ENCODE results near the gene ZNF808.
"Not testable (repeated sequence)": the region's sequence is repeated elsewhere in the genome, so short reads cannot be mapped to it uniquely, and the experiment has no call there.

ZNF808 gene

GRCh38 chr19:52516191-52516590 is 11.3 kb upstream of the ZNF808 start:
- Histone ChIP-seq H3K9me2 (replicated peaks; ENCODE audit: insufficient read depth, low read length) (no peaks in the 10 kb centered on the region), H3K4me2 (ENCODE audit: low read depth, low read length, poor library complexity, severe bottlenecking) (no peak overlapping the region), H3K4me3 (ENCODE audit: insufficient read depth, low read length, poor library complexity, severe bottlenecking) (no peak overlapping the region), H4K20me1 (ENCODE audit: low read depth, low read length) (no peaks in the 10 kb centered on the region), H3K9ac (ENCODE audit: low read length) (no peak overlapping the region), H2AFZ (ENCODE audit: low read depth, low read length, severe bottlenecking) (no peak overlapping the region), H3K79me2 (ENCODE audit: insufficient read depth, low read length) (no peaks in the 10 kb centered on the region), H3K27ac (ENCODE audit: low read depth, low read length) (no peak overlapping the region), H3K27me3 (ENCODE audit: low read length) (no peaks in the 10 kb centered on the region), H3K9me3 (ENCODE audit: insufficient read depth, low read length) (peaks cover 4% of the 10 kb centered on the region; the same call in 1 of the 2 replicates), H3K36me3 (ENCODE audit: low read length) (no peaks in the 10 kb centered on the region), H3F3A (ENCODE audit: insufficient read depth) (no peaks in the 10 kb centered on the region)
- TF ChIP-seq EZH2phosphoT487 (conservative IDR thresholded peaks at IDR 0.05; ENCODE audit: low read length) (no peak), CTCF (IDR thresholded peaks at IDR 0.05; ENCODE audit: insufficient read depth, low read length, poor library complexity, severe bottlenecking) (no peak)

GRCh38 chr19:52518646-52519045 is 8.8 kb upstream of the ZNF808 start:
- no peaks in the 10 kb centered on the region for H3K79me2 ChIP-seq (ENCODE audit: insufficient read depth, low read length)
- H2AFZ ChIP-seq (ENCODE audit: low read depth, low read length, severe bottlenecking): no peak overlapping the region
- H3F3A ChIP-seq (ENCODE audit: insufficient read depth): no peaks in the 10 kb centered on the region
- TF ChIP-seq EZH2phosphoT487 (conservative IDR thresholded peaks at IDR 0.05; ENCODE audit: low read length): no peak
- no peak for TF ChIP-seq CTCF (IDR thresholded peaks at IDR 0.05; ENCODE audit: insufficient read depth, low read length, poor library complexity, severe bottlenecking)
- no peaks in the 10 kb centered on the region for H4K20me1 ChIP-seq (ENCODE audit: low read depth, low read length)
- H3K9ac ChIP-seq (ENCODE audit: low read length): no peak overlapping the region
- 0 out of 2 replicates have a peak, but pooled peaks cover 5% of the 10 kb centered on the region for H3K9me3 ChIP-seq (ENCODE audit: insufficient read depth, low read length)
- no peak overlapping the region for H3K27ac ChIP-seq (ENCODE audit: low read depth, low read length)
- H3K36me3 ChIP-seq (ENCODE audit: low read length): no peaks in the 10 kb centered on the region
- no peaks in the 10 kb centered on the region for H3K27me3 ChIP-seq (ENCODE audit: low read length)
- no peak overlapping the region for H3K4me3 ChIP-seq (ENCODE audit: insufficient read depth, low read length, poor library complexity, severe bottlenecking)
- no peaks in the 10 kb centered on the region for H3K9me2 ChIP-seq (replicated peaks; ENCODE audit: insufficient read depth, low read length)
- H3K4me2 ChIP-seq (ENCODE audit: low read depth, low read length, poor library complexity, severe bottlenecking): no peak overlapping the region

GRCh38 chr19:52519175-52519574 is 8.3 kb upstream of the ZNF808 start:
- H3K27me3 ChIP-seq (ENCODE audit: low read length); H3K36me3 ChIP-seq (ENCODE audit: low read length); H3K4me3 ChIP-seq (ENCODE audit: insufficient read depth, low read length, poor library complexity, severe bottlenecking); H3K4me2 ChIP-seq (ENCODE audit: low read depth, low read length, poor library complexity, severe bottlenecking); H3K9me2 ChIP-seq (replicated peaks; ENCODE audit: insufficient read depth, low read length); H3F3A ChIP-seq (ENCODE audit: insufficient read depth); H3K79me2 ChIP-seq (ENCODE audit: insufficient read depth, low read length); H4K20me1 ChIP-seq (ENCODE audit: low read depth, low read length); H2AFZ ChIP-seq (ENCODE audit: low read depth, low read length, severe bottlenecking); H3K27ac ChIP-seq (ENCODE audit: low read depth, low read length); H3K9ac ChIP-seq (ENCODE audit: low read length); H3K9me3 ChIP-seq (ENCODE audit: insufficient read depth, low read length): not testable (repeated sequence)

- H4K20me1 ChIP-seq (ENCODE audit: low read depth, low read length): no peaks in the 10 kb centered on the region
- no peak overlapping the region for H2AFZ ChIP-seq (ENCODE audit: low read depth, low read length, severe bottlenecking)
- H3K9ac ChIP-seq (ENCODE audit: low read length): no peak overlapping the region
- no peaks in the 10 kb centered on the region for H3K27me3 ChIP-seq (ENCODE audit: low read length)
- no peaks in the 10 kb centered on the region for H3K9me2 ChIP-seq (replicated peaks; ENCODE audit: insufficient read depth, low read length)
- H3K36me3 ChIP-seq (ENCODE audit: low read length): no peaks in the 10 kb centered on the region
- 0 out of 2 replicates have a peak, but pooled peaks cover 5% of the 10 kb centered on the region for H3K9me3 ChIP-seq (ENCODE audit: insufficient read depth, low read length)
- TF ChIP-seq CTCF (IDR thresholded peaks at IDR 0.05; ENCODE audit: insufficient read depth, low read length, poor library complexity, severe bottlenecking) (no peak), EZH2phosphoT487 (conservative IDR thresholded peaks at IDR 0.05; ENCODE audit: low read length) (no peak)
- H3K4me2 ChIP-seq (ENCODE audit: low read depth, low read length, poor library complexity, severe bottlenecking): no peak overlapping the region
- no peaks in the 10 kb centered on the region for H3K79me2 ChIP-seq (ENCODE audit: insufficient read depth, low read length)
- no peak overlapping the region for H3K27ac ChIP-seq (ENCODE audit: low read depth, low read length)
- H3F3A ChIP-seq (ENCODE audit: insufficient read depth): no peaks in the 10 kb centered on the region
- H3K4me3 ChIP-seq (ENCODE audit: insufficient read depth, low read length, poor library complexity, severe bottlenecking): no peak overlapping the region
These were observed 7.5 kb upstream of the ZNF808 start for GRCh38 chr19:52520013-52520412.

Measured in SU-DHL-6 (cell line).